Osteoblast (primary cell): ENCODE data around the gene MEN1. TPM values are rescaled to one million over a fixed set of nuclear protein-coding genes. Genes with fewer than 3 reads are reported as not detected.

Source experiments
- DNase-seq: peaks from one replicate; pipeline ENCODE4 v3.0.0; 2011; ENCODE audit warnings: low spot score, mixed read lengths; ENCODE audit not compliant: insufficient read length; ENCODE audit errors: missing footprints
- H2AFZ ChIP-seq: 2 replicates; pipeline ENCODE4 v1.6.0; 2011; ENCODE audit warnings: mild to moderate bottlenecking, low read length
- H3K27ac ChIP-seq: 2 replicates; pipeline ENCODE4 v1.5.1; 2011; ENCODE audit warnings: mild to moderate bottlenecking, low read depth, low read length, moderate library complexity
- H3K27me3 ChIP-seq: 2 replicates; pipeline ENCODE4 v1.6.0; 2012; ENCODE audit warnings: mild to moderate bottlenecking, control low read depth, inconsistent platforms, low read length, moderate library complexity; ENCODE audit not compliant: insufficient read depth
- H3K36me3 ChIP-seq: 2 replicates; pipeline ENCODE4 v1.5.1; 2011; ENCODE audit warnings: mild to moderate bottlenecking, low read length, control low read depth, moderate library complexity; ENCODE audit not compliant: insufficient read depth
- H3K4me1 ChIP-seq: 2 replicates; pipeline ENCODE4 v1.5.1; 2011; ENCODE audit warnings: mild to moderate bottlenecking, low read length, control low read depth, moderate library complexity; ENCODE audit not compliant: insufficient read depth
- H3K4me2 ChIP-seq: 2 replicates; pipeline ENCODE4 v1.6.0; 2011; ENCODE audit warnings: mild to moderate bottlenecking, low read length; ENCODE audit not compliant: insufficient read depth
- H3K4me3 ChIP-seq: fragments of 200-600 bp; sonication (generic); 3 replicates; pipeline ENCODE4 v1.5.1; 2012; ENCODE audit warnings: mild to moderate bottlenecking, low read length, inconsistent platforms; ENCODE audit not compliant: insufficient read depth
- H3K79me2 ChIP-seq: 2 replicates; pipeline ENCODE4 v1.6.0; 2012; ENCODE audit warnings: mild to moderate bottlenecking, low read length, control low read depth, inconsistent platforms; ENCODE audit not compliant: insufficient read depth
- H3K9me3 ChIP-seq: 2 replicates; pipeline ENCODE4 v1.5.1; 2011; ENCODE audit warnings: low read depth, low read length, control low read depth
- H4K20me1 ChIP-seq: 2 replicates; pipeline ENCODE4 v1.6.0; 2012; ENCODE audit warnings: mild to moderate bottlenecking, low read length, control low read depth; ENCODE audit not compliant: insufficient read depth
- CTCF ChIP-seq: IDR thresholded peaks from 2 replicates; pipeline ENCODE4 v1.5.1; 2011; ENCODE audit warnings: mild to moderate bottlenecking, low read depth, low read length, moderate library complexity; ENCODE audit errors: extremely low read depth
- total RNA-seq: library from RNA; depleted of rRNA; stranded (reverse); fragments of >200 nt; gene quantifications from 2 replicates; pipeline ENCODE4 v1.2.3, GENCODE V29; 2012

Gene MEN1
- total RNA-seq, 1 donor = 12.3 TPM

- peak; percentile 81 for DNase-seq
- Histone ChIP-seq H3K36me3 (no peaks in the 10 kb centered on the region), H3K27me3 (no peaks in the 10 kb centered on the region), H3K79me2 (no peaks in the 10 kb centered on the region), H3K4me2 (no peak overlapping the region), H3K4me1 (no peaks in the 10 kb centered on the region), H3K4me3 (no peak overlapping the region), H2AFZ (no peak overlapping the region), H3K9me3 (no peaks in the 10 kb centered on the region), H4K20me1 (no peaks in the 10 kb centered on the region), H3K27ac (no peak overlapping the region)
- TF ChIP-seq CTCF = no peak
Measured at GRCh38 chr11:64834031-64834722, 23.8 kb upstream of the MEN1 start.

GRCh38 chr11:64833509-64833908 is 23.2 kb upstream of the MEN1 start:
- Histone ChIP-seq H3K9me3 (no peaks in the 10 kb centered on the region), H3K4me1 (no peaks in the 10 kb centered on the region), H2AFZ (no peak overlapping the region), H3K27ac (no peak overlapping the region), H3K36me3 (no peaks in the 10 kb centered on the region), H3K79me2 (no peaks in the 10 kb centered on the region), H3K4me3 (no peak overlapping the region), H3K4me2 (no peak overlapping the region), H3K27me3 (no peaks in the 10 kb centered on the region), H4K20me1 (no peaks in the 10 kb centered on the region)
- no peak for TF ChIP-seq CTCF
- DNase-seq = no peak

GRCh38 chr11:64833198-64833502 is 22.8 kb upstream of the MEN1 start:
- no peak for TF ChIP-seq CTCF
- Histone ChIP-seq H3K27me3 (no peaks in the 10 kb centered on the region), H3K4me1 (no peaks in the 10 kb centered on the region), H3K9me3 (no peaks in the 10 kb centered on the region), H3K27ac (no peak overlapping the region), H3K4me3 (no peak overlapping the region), H3K79me2 (no peaks in the 10 kb centered on the region), H2AFZ (no peak overlapping the region), H3K36me3 (no peaks in the 10 kb centered on the region), H4K20me1 (no peaks in the 10 kb centered on the region), H3K4me2 (no peak overlapping the region)
- DNase-seq = peak; percentile 48

GRCh38 chr11:64832467-64833197 is 22.3 kb upstream of the MEN1 start:
- Histone ChIP-seq H3K27me3 (no peaks in the 10 kb centered on the region), H4K20me1 (no peaks in the 10 kb centered on the region), H3K36me3 (no peaks in the 10 kb centered on the region), H3K79me2 (no peaks in the 10 kb centered on the region), H2AFZ (no peak overlapping the region), H3K4me2 (no peak overlapping the region), H3K4me3 (no peak overlapping the region), H3K9me3 (no peaks in the 10 kb centered on the region), H3K27ac (no peak overlapping the region), H3K4me1 (no peaks in the 10 kb centered on the region)
- no peak for TF ChIP-seq CTCF
- DNase-seq = peak; percentile 88
